Measurements from ENCODE around the gene LDHD. TPM values are rescaled to one million over a fixed set of nuclear protein-coding genes. Genes with fewer than 3 reads are reported as not detected.

LDHD gene
- total and polyA plus RNA-seq, 9 of the 15 experiments (the other 6 are each of a cell fraction or from before 2014, with no cell fraction given) = 0.19 to 0.86 (median 0.54) TPM; not detected in 3

- no peak for TF ChIP-seq RBM15 (IDR thresholded peaks at IDR 0.05; ENCODE audit: insufficient read depth, low read length)
- TF ChIP-seq FOXP1 (CRISPR knock-in tag; IDR thresholded peaks at IDR 0.05) = no peak
- TF ChIP-seq ZNF311 (CRISPR knock-in tag; IDR thresholded peaks at IDR 0.05) = peak; percentile 71
- peak; percentile 67 for TF ChIP-seq VEZF1 (CRISPR knock-in tag; IDR thresholded peaks at IDR 0.05)
- peak; percentile 79 for TF ChIP-seq ARID1B (IDR thresholded peaks at IDR 0.05)
- no peak for TF ChIP-seq MLX (CRISPR knock-in tag; conservative IDR thresholded peaks at IDR 0.05)
- no peak for TF ChIP-seq PREB (CRISPR knock-in tag; IDR thresholded peaks at IDR 0.05)
- TF ChIP-seq CREM (IDR thresholded peaks at IDR 0.05; ENCODE audit: low read depth) = peak; percentile 78
- TF ChIP-seq HDAC3 (IDR thresholded peaks at IDR 0.05; ENCODE audit: borderline replicate concordance, partially characterized antibody) = no peak
- TF ChIP-seq ZNF277 (CRISPR knock-in tag; IDR thresholded peaks at IDR 0.05; ENCODE audit: borderline replicate concordance) = no peak
- no peak; the same call in 1 of the 2 replicates for TF ChIP-seq MTA1 (IDR thresholded peaks at IDR 0.05; ENCODE audit: borderline replicate concordance)
- no peak for TF ChIP-seq HMGXB4 (CRISPR knock-in tag; IDR thresholded peaks at IDR 0.05)
- TF ChIP-seq TFE3 (CRISPR knock-in tag; IDR thresholded peaks at IDR 0.05) = 0 out of 2 replicates have a peak, but pooled peaks have one; percentile 7
- TF ChIP-seq RB1 (IDR thresholded peaks at IDR 0.05; ENCODE audit: low read depth) = peak; percentile 40; the same call in 1 of the 2 replicates
- TF ChIP-seq C11orf30 (IDR thresholded peaks at IDR 0.05; ENCODE audit: low read depth) = no peak
- peak; percentile 24 for TF ChIP-seq DACH1 (IDR thresholded peaks at IDR 0.05; ENCODE audit: partially characterized antibody)
- TF ChIP-seq CXXC5 (CRISPR knock-in tag; IDR thresholded peaks at IDR 0.05) = peak; percentile 83
- TF ChIP-seq LCOR (CRISPR knock-in tag; IDR thresholded peaks at IDR 0.05) = peak; percentile 61; the same call in 1 of the 2 replicates
Measured at GRCh38 chr16:75074920-75075687, 41.5 kb downstream of the LDHD start (continued).
